ENCODE results near the gene HMOX2.

The HMOX2 gene

DNA sequence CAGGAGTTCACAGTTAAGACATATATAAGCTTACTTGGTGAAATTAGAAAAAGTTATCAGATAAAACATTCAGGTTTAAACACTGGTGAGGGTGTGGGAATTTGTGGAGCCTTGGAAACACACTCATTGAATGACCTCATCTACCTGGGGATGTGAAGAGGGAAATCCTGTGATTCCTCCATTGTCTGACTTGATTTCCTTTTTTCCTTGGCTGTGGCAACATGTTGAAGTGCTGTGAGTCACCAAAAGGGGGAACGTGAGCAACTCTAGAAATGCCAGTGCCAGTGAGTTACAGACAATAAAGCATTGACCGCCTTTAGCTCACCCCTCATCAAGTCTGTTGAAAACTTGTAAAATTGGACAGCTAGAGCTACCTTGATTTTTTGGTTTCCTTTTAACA, 1.8 kb downstream of the HMOX2 start:
- Histone ChIP-seq H3K27ac (0 out of 2 replicates have a peak overlapping the region, but pooled peaks have one; percentile 1), H3K27me3 (ENCODE audit: insufficient read depth, low read depth, severe bottlenecking) (no peaks in the 10 kb centered on the region), H3K36me3 (peaks cover 11% of the 10 kb centered on the region), H3K9me3 (ENCODE audit: severe bottlenecking) (no peaks in the 10 kb centered on the region), H3K4me3 (ENCODE audit: low read depth, low read length) (peak overlapping the region; percentile 65)
- TF ChIP-seq, protein P1, sequence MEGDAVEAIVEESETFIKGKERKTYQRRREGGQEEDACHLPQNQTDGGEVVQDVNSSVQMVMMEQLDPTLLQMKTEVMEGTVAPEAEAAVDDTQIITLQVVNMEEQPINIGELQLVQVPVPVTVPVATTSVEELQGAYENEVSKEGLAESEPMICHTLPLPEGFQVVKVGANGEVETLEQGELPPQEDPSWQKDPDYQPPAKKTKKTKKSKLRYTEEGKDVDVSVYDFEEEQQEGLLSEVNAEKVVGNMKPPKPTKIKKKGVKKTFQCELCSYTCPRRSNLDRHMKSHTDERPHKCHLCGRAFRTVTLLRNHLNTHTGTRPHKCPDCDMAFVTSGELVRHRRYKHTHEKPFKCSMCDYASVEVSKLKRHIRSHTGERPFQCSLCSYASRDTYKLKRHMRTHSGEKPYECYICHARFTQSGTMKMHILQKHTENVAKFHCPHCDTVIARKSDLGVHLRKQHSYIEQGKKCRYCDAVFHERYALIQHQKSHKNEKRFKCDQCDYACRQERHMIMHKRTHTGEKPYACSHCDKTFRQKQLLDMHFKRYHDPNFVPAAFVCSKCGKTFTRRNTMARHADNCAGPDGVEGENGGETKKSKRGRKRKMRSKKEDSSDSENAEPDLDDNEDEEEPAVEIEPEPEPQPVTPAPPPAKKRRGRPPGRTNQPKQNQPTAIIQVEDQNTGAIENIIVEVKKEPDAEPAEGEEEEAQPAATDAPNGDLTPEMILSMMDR (IDR thresholded peaks at IDR 0.05; ENCODE audit: low read depth, low read length): no peak
- DNase-seq: no peak

DNA sequence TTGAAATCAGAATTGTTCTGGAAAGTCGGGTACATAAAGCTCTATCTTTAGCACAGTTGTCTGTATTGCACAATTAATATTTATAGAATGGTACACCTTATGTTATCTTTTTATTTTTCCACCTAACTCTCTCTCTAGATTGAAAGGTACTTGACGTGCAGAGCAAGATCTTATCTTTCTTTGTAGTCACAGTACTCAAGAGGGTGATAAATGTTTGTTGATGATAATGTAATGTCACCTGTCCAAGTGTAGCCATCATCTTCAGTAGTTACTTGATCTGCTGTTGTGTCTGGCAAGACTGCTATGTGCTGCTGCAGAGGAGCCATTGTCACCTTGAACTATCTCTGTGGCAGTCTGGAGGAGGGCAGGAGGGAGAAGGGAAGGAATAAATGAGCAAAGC, 5.3 kb downstream of the HMOX2 start:
- peaks cover 43% of the 10 kb centered on the region for H3K36me3 ChIP-seq
- H3K9me3 ChIP-seq (ENCODE audit: severe bottlenecking): no peaks in the 10 kb centered on the region
- TF ChIP-seq, protein P1 (IDR thresholded peaks at IDR 0.05; ENCODE audit: low read depth, low read length): no peak
- no peak overlapping the region for H3K4me3 ChIP-seq (ENCODE audit: low read depth, low read length)
- peak overlapping the region; percentile 90 for H3K27ac ChIP-seq
- DNase-seq: no peak
- no peaks in the 10 kb centered on the region for H3K27me3 ChIP-seq (ENCODE audit: insufficient read depth, low read depth, severe bottlenecking)

- H3K4me3 ChIP-seq (ENCODE audit: low read depth, low read length): no peak overlapping the region
- TF ChIP-seq, protein P1 (IDR thresholded peaks at IDR 0.05; ENCODE audit: low read depth, low read length): no peak
- no peaks in the 10 kb centered on the region for H3K9me3 ChIP-seq (ENCODE audit: severe bottlenecking)
- no peak for DNase-seq
- H3K36me3 ChIP-seq: peaks cover 48% of the 10 kb centered on the region
- no peaks in the 10 kb centered on the region for H3K27me3 ChIP-seq (ENCODE audit: insufficient read depth, low read depth, severe bottlenecking)
- peak overlapping the region; percentile 90 for H3K27ac ChIP-seq
These were observed 5.8 kb downstream of the HMOX2 start for GRCh38 chr16:4481963-4482362.

DNA sequence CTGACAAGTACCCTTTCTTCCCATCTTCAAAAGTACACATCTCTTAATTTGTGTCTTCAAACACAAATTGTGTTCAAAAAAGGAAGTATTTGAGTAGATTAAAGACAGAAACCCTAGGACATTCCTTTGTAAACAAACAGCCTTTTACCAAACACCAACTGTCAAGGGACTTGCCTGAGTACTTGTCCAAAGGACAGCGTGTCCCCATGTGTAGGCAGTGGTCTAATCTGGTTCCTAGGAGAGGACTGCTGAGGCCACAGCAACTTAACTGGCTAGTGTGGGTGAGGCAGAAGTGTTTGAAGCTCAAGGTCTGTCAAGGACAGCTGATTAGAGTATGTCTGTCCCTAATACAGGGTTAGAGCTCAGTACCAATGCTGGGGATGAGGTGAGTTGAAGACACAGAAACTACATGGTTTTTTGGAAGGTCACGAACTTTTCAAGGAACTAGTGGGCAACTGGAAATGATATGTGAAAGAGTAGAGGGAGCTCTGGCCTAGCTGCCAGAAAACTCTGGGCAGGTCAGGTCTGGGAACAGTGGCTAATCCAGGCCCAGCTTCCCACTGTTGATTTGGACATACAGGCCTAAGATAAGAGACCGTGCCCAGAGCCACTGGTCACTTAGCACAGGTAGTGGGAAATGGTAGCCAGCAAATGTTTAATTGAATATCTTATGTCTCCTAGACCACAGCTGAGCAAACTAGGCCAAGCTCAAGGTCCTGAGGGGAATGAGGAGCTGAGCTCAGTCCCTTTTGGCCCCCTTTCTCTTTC, 10.1 kb downstream of the HMOX2 start:
- Histone ChIP-seq H3K36me3 (peaks cover 69% of the 10 kb centered on the region), H3K9me3 (ENCODE audit: severe bottlenecking) (no peaks in the 10 kb centered on the region), H3K4me3 (ENCODE audit: low read depth, low read length) (no peak overlapping the region), H3K27me3 (ENCODE audit: insufficient read depth, low read depth, severe bottlenecking) (no peaks in the 10 kb centered on the region), H3K27ac (peak overlapping the region; percentile 40)
- TF ChIP-seq, protein P1 (IDR thresholded peaks at IDR 0.05; ENCODE audit: low read depth, low read length): no peak
- DNase-seq: peak; percentile 55

DNA sequence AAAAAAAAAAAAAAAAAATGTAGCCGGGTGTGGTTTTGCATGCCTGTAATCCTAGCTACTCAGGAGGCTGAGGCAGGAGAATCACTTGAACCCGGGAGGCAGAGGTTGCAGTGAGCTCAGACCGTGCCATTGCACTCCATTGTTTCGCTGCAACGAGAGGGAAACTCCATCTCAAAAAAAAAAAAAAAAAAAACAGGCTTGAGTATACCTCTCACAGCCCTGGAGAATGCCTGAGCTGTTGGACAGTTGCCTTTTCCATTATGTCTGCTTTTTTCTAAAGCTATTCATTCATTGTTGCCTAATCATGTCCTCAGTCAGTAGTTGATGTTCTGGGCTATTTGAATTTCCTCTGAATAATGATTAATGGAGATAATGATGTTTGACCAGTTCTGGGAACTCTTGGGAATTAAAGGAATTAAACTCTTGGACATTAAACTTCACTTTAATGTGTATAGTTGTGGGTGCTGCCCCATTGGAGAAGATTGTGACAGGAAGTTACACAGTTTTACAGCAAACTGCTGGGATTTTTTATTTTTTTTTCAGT, 11.8 kb downstream of the HMOX2 start:
- Histone ChIP-seq H3K9me3 (ENCODE audit: severe bottlenecking) (no peaks in the 10 kb centered on the region), H3K36me3 (peaks cover 80% of the 10 kb centered on the region), H3K4me3 (ENCODE audit: low read depth, low read length) (no peak overlapping the region), H3K27ac (no peak overlapping the region), H3K27me3 (ENCODE audit: insufficient read depth, low read depth, severe bottlenecking) (no peaks in the 10 kb centered on the region)
- DNase-seq: no peak
- TF ChIP-seq, protein P1 (IDR thresholded peaks at IDR 0.05; ENCODE audit: low read depth, low read length): no peak
